ENCODE data around the gene MCM5. TPM values are rescaled to one million over a fixed set of nuclear protein-coding genes. Genes with fewer than 3 reads are reported as not detected.

The MCM5 gene
- total and polyA plus RNA-seq, 2 experiments from 2014 or later = 34.4 to 51.5 TPM

GRCh38 chr22:35401863-35402262, 1.9 kb downstream of the MCM5 start:
- H3K4me2 ChIP-seq (ENCODE audit: unreplicated experiment) = no peak overlapping the region
- no peak for DNase-seq
- in situ Hi-C loops (cut with MboI) = no loop called here

GRCh38 chr22:35403356-35403755, 3.4 kb downstream of the MCM5 start:
- in situ Hi-C loops (cut with MboI) = no loop called here
- H3K4me3 ChIP-seq = no peak overlapping the region
- no peaks in the 10 kb centered on the region for H4K20me1 ChIP-seq (ENCODE audit: insufficient read depth)
- H3K4me2 ChIP-seq (ENCODE audit: unreplicated experiment) = no peak overlapping the region
- H3K36me3 ChIP-seq (ENCODE audit: low read depth) = no peaks in the 10 kb centered on the region
- WGBS, 2 experiments (ENCODE audit: low coverage in 1 of 2, low lambda C conversion rate in 2 of 2, missing lambda C conversion rate in 2 of 2) = 90% methylated on average over 7 of the region's 7 CpGs
- no peak overlapping the region for H3K27ac ChIP-seq
- no peaks in the 10 kb centered on the region for H3F3A ChIP-seq (ENCODE audit: insufficient read depth)
- no peaks in the 10 kb centered on the region for H3K9me3 ChIP-seq (ENCODE audit: low read depth)
- DNase-seq = no peak
- H2AFZ ChIP-seq = no peak overlapping the region
- no peaks in the 10 kb centered on the region for H3K4me1 ChIP-seq (ENCODE audit: insufficient read depth)
- H3K9ac ChIP-seq = no peak overlapping the region
- no peaks in the 10 kb centered on the region for H3K27me3 ChIP-seq (replicated peaks; ENCODE audit: insufficient read depth)
- peaks cover 6% of the 10 kb centered on the region for H3K79me2 ChIP-seq (ENCODE audit: insufficient read depth)
- H3K9me2 ChIP-seq (ENCODE audit: insufficient read depth) = no peaks in the 10 kb centered on the region
- TF ChIP-seq EZH2phosphoT487 (IDR thresholded peaks at IDR 0.05; ENCODE audit: insufficient read depth, low read depth) (no peak), EZH2 (IDR thresholded peaks at IDR 0.05; ENCODE audit: insufficient read depth, poor library complexity, severe bottlenecking) (no peak)

More at GRCh38 chr22:35401863-35402262, 1.9 kb downstream of the MCM5 start:
- TF ChIP-seq EZH2 (IDR thresholded peaks at IDR 0.05; ENCODE audit: insufficient read depth, poor library complexity, severe bottlenecking) (no peak), EZH2phosphoT487 (IDR thresholded peaks at IDR 0.05; ENCODE audit: insufficient read depth, low read depth) (no peak)
- H4K20me1 ChIP-seq (ENCODE audit: insufficient read depth) = no peaks in the 10 kb centered on the region
- H3K27ac ChIP-seq = no peak overlapping the region
- H3K27me3 ChIP-seq (replicated peaks; ENCODE audit: insufficient read depth) = no peaks in the 10 kb centered on the region
- peaks cover 6% of the 10 kb centered on the region for H3K79me2 ChIP-seq (ENCODE audit: insufficient read depth)
- WGBS, 2 experiments (ENCODE audit: low coverage in 1 of 2, low lambda C conversion rate in 2 of 2, missing lambda C conversion rate in 2 of 2) = 86 to 89% methylated on average over 6 of the region's 6 CpGs
- no peaks in the 10 kb centered on the region for H3K9me3 ChIP-seq (ENCODE audit: low read depth)
- no peak overlapping the region for H3K4me3 ChIP-seq
- no peak overlapping the region for H2AFZ ChIP-seq
- H3K9me2 ChIP-seq (ENCODE audit: insufficient read depth) = no peaks in the 10 kb centered on the region
- H3K4me1 ChIP-seq (ENCODE audit: insufficient read depth) = no peaks in the 10 kb centered on the region
- H3F3A ChIP-seq (ENCODE audit: insufficient read depth) = 0 out of 2 replicates have a peak, but pooled peaks cover 6% of the 10 kb centered on the region
- no peaks in the 10 kb centered on the region for H3K36me3 ChIP-seq (ENCODE audit: low read depth)
- H3K9ac ChIP-seq = no peak overlapping the region

GRCh38 chr22:35404176-35404575, 4.2 kb downstream of the MCM5 start:
- H3K4me3 ChIP-seq = no peak overlapping the region
- 82 to 86% methylated on average over 5 of the region's 5 CpGs for WGBS, 2 experiments (ENCODE audit: low coverage in 1 of 2, low lambda C conversion rate in 2 of 2, missing lambda C conversion rate in 2 of 2)
- no peak overlapping the region for H3K9ac ChIP-seq
- no peaks in the 10 kb centered on the region for H4K20me1 ChIP-seq (ENCODE audit: insufficient read depth)
- peaks cover 6% of the 10 kb centered on the region for H3K79me2 ChIP-seq (ENCODE audit: insufficient read depth)
- DNase-seq = no peak
- H2AFZ ChIP-seq = no peak overlapping the region
- H3K4me2 ChIP-seq (ENCODE audit: unreplicated experiment) = no peak overlapping the region
- H3K27ac ChIP-seq = no peak overlapping the region
- in situ Hi-C loops (cut with MboI) = no loop called here
- H3K27me3 ChIP-seq (replicated peaks; ENCODE audit: insufficient read depth) = no peaks in the 10 kb centered on the region
- H3K9me2 ChIP-seq (ENCODE audit: insufficient read depth) = no peaks in the 10 kb centered on the region
- H3K36me3 ChIP-seq (ENCODE audit: low read depth) = no peaks in the 10 kb centered on the region
- no peaks in the 10 kb centered on the region for H3K9me3 ChIP-seq (ENCODE audit: low read depth)
- H3F3A ChIP-seq (ENCODE audit: insufficient read depth) = no peaks in the 10 kb centered on the region
- TF ChIP-seq EZH2phosphoT487 (IDR thresholded peaks at IDR 0.05; ENCODE audit: insufficient read depth, low read depth) = no peak
- no peak for TF ChIP-seq EZH2 (IDR thresholded peaks at IDR 0.05; ENCODE audit: insufficient read depth, poor library complexity, severe bottlenecking)
- no peaks in the 10 kb centered on the region for H3K4me1 ChIP-seq (ENCODE audit: insufficient read depth)

- H3K4me3 ChIP-seq = no peak overlapping the region
- no peaks in the 10 kb centered on the region for H3K79me2 ChIP-seq (ENCODE audit: insufficient read depth)
- no peaks in the 10 kb centered on the region for H3F3A ChIP-seq (ENCODE audit: insufficient read depth)
- no peak for DNase-seq
- H3K9me2 ChIP-seq (ENCODE audit: insufficient read depth) = no peaks in the 10 kb centered on the region
- no peak overlapping the region for H3K4me2 ChIP-seq (ENCODE audit: unreplicated experiment)
- no peak overlapping the region for H3K27ac ChIP-seq
- H3K4me1 ChIP-seq (ENCODE audit: insufficient read depth) = no peaks in the 10 kb centered on the region
- no peaks in the 10 kb centered on the region for H3K27me3 ChIP-seq (replicated peaks; ENCODE audit: insufficient read depth)
- no peak overlapping the region for H3K9ac ChIP-seq
- H4K20me1 ChIP-seq (ENCODE audit: insufficient read depth) = no peaks in the 10 kb centered on the region
- H3K9me3 ChIP-seq (ENCODE audit: low read depth) = no peaks in the 10 kb centered on the region
- no peaks in the 10 kb centered on the region for H3K36me3 ChIP-seq (ENCODE audit: low read depth)
- WGBS, 2 experiments (ENCODE audit: low coverage in 1 of 2, low lambda C conversion rate in 2 of 2, missing lambda C conversion rate in 2 of 2) = 90 to 92% methylated on average over 13 of the region's 13 CpGs
- in situ Hi-C loops (cut with MboI) = no loop called here
- no peak for TF ChIP-seq EZH2 (IDR thresholded peaks at IDR 0.05; ENCODE audit: insufficient read depth, poor library complexity, severe bottlenecking)
- TF ChIP-seq EZH2phosphoT487 (IDR thresholded peaks at IDR 0.05; ENCODE audit: insufficient read depth, low read depth) = no peak
- H2AFZ ChIP-seq = no peak overlapping the region
Observed at GRCh38 chr22:35406443-35406842, 6.5 kb downstream of the MCM5 start.

GRCh38 chr22:35407362-35407761, 7.4 kb downstream of the MCM5 start:
- 91 to 92% methylated on average over 7 of the region's 7 CpGs for WGBS, 2 experiments (ENCODE audit: low coverage in 1 of 2, low lambda C conversion rate in 2 of 2, missing lambda C conversion rate in 2 of 2)
- no peak for DNase-seq
- Histone ChIP-seq H3K9me2 (ENCODE audit: insufficient read depth) (no peaks in the 10 kb centered on the region), H3K27ac (no peak overlapping the region), H3K9me3 (ENCODE audit: low read depth) (no peaks in the 10 kb centered on the region), H3K4me2 (ENCODE audit: unreplicated experiment) (no peak overlapping the region), H3K9ac (no peak overlapping the region), H4K20me1 (ENCODE audit: insufficient read depth) (no peaks in the 10 kb centered on the region), H3K27me3 (replicated peaks; ENCODE audit: insufficient read depth) (no peaks in the 10 kb centered on the region), H2AFZ (no peak overlapping the region), H3K36me3 (ENCODE audit: low read depth) (no peaks in the 10 kb centered on the region), H3K4me1 (ENCODE audit: insufficient read depth) (no peaks in the 10 kb centered on the region), H3K4me3 (no peak overlapping the region), H3F3A (ENCODE audit: insufficient read depth) (no peaks in the 10 kb centered on the region), H3K79me2 (ENCODE audit: insufficient read depth) (no peaks in the 10 kb centered on the region)
- in situ Hi-C loops (cut with MboI) = no loop called here
- TF ChIP-seq EZH2phosphoT487 (IDR thresholded peaks at IDR 0.05; ENCODE audit: insufficient read depth, low read depth) = no peak
- TF ChIP-seq EZH2 (IDR thresholded peaks at IDR 0.05; ENCODE audit: insufficient read depth, poor library complexity, severe bottlenecking) = no peak
